HG02973 (cell line): Measurements from ENCODE around the gene SORBS2.

Experiments
- ATAC-seq: cut with Tn5 transposase; IDR thresholded peaks from one replicate; pipeline ENCODE4 v1.9.1; 2021; ENCODE audit warnings: moderate library complexity; ENCODE audit not compliant: unreplicated experiment

SORBS2 gene

GRCh38 chr4:185774845-185775680 lies 36.9 kb downstream of the SORBS2 start:
- no peak for ATAC-seq

- ATAC-seq, result no peak
Observed at GRCh38 chr4:185774131-185774653, 37.8 kb downstream of the SORBS2 start.

GRCh38 chr4:185773419-185773818 lies 38.6 kb downstream of the SORBS2 start:
- ATAC-seq, result no peak

- no peak for ATAC-seq
Observed at GRCh38 chr4:185772391-185773093, 39.5 kb downstream of the SORBS2 start.

GRCh38 chr4:185771711-185772390 lies 40.1 kb downstream of the SORBS2 start:
- ATAC-seq, result no peak

- ATAC-seq, result no peak
Observed at GRCh38 chr4:185767528-185767927, 44.5 kb downstream of the SORBS2 start.

GRCh38 chr4:185764876-185765275 lies 47.1 kb downstream of the SORBS2 start:
- no peak for ATAC-seq

GRCh38 chr4:185761352-185762235 lies 50.4 kb downstream of the SORBS2 start:
- ATAC-seq, result no peak

GRCh38 chr4:185758807-185759206 lies 53.2 kb downstream of the SORBS2 start:
- ATAC-seq, result no peak

- no peak for ATAC-seq
Observed at GRCh38 chr4:185755451-185755850, 56.5 kb downstream of the SORBS2 start.

GRCh38 chr4:185754961-185755360 lies 57.0 kb downstream of the SORBS2 start:
- no peak for ATAC-seq

- no peak for ATAC-seq
Observed at GRCh38 chr4:185752872-185753271, 59.1 kb downstream of the SORBS2 start.

- ATAC-seq, result no peak
Observed at GRCh38 chr4:185749858-185750257, 62.1 kb downstream of the SORBS2 start.

- ATAC-seq, result no peak
Observed at GRCh38 chr4:185748901-185749390, 63.0 kb downstream of the SORBS2 start.

- ATAC-seq, result no peak
Observed at GRCh38 chr4:185745891-185746290, 66.1 kb downstream of the SORBS2 start.

- no peak for ATAC-seq
Observed at GRCh38 chr4:185744946-185745345, 67.0 kb downstream of the SORBS2 start.

- ATAC-seq, result no peak
Observed at GRCh38 chr4:185744488-185744862, 67.5 kb downstream of the SORBS2 start.

- no peak for ATAC-seq
Observed at GRCh38 chr4:185743722-185744487, 68.1 kb downstream of the SORBS2 start.

- peak; percentile 56 for ATAC-seq
Observed at GRCh38 chr4:185742766-185743165, 69.2 kb downstream of the SORBS2 start.

- ATAC-seq, result no peak
Observed at GRCh38 chr4:185741795-185742194, 70.2 kb downstream of the SORBS2 start.
